HepG2 (cell line): ENCODE data around the gene ROBO2. TPM values are rescaled to one million over a fixed set of nuclear protein-coding genes. Genes with fewer than 3 reads are reported as not detected.

ENCODE experiments used
- ATAC-seq: fragments of 200-7000 bp; cut with Tn5 transposase; 3 replicates; pipeline ENCODE4 v1.9.1; 2020; ENCODE audit warnings: mild to moderate bottlenecking, moderate library complexity
- BruUV-seq: library from RNA; stranded (reverse); fragments of 400-500 nt; replicated peaks from 2 replicates; lab custom pipeline; 2021; lab: Mats Ljungman, UMichigan
- CTCF ChIA-PET: fragments of 300-600 bp; formaldehyde crosslinking; extraction: SDS; loops from one replicate; lab custom pipeline; 2021; ENCODE audit warnings: low total read pairs, inconsistent platforms, low intra/inter-chr PET ratio; lab: Yijun Ruan, JAX
- POLR2A ChIA-PET: fragments of 350-600 bp; sonication (Branson Sonifier 250); formaldehyde crosslinking; loops from one replicate; lab custom pipeline; 2020; ENCODE audit warnings: antibody characterized with exemption, inconsistent platforms; lab: Yijun Ruan, JAX
- DNase-seq: peaks from one replicate; pipeline ENCODE4 v3.0.0-alpha.2; 2015; ENCODE audit warnings: low spot score
- FAIRE-seq: peaks from 3 replicates; lab custom pipeline; 2011; peaks lifted over from hg19 to GRCh38; lab: Jason Lieb, UNC
- H2AFZ ChIP-seq: one replicate; pipeline ENCODE4 v1.6.1; 2011; ENCODE audit warnings: low read length, inconsistent platforms
- H3K27ac ChIP-seq: fragments of 300-600 bp; 3 replicates; pipeline ENCODE4 v1.8.0; 2011; ENCODE audit warnings: mixed run types, mild to moderate bottlenecking, mixed read lengths, low read length, inconsistent platforms; ENCODE audit not compliant: insufficient read depth; ENCODE audit errors: extremely low read length
- H3K27me3 ChIP-seq, 2 experiments: fragments of 200-600 bp in 1 of 2; 2 replicates in 1 of 2; 3 replicates in 1 of 2; pipeline versions ENCODE4 v1.6.0 to v1.8.0; 2011; ENCODE audit warnings: low read length in 2 of 2, mild to moderate bottlenecking in 2 of 2, moderate library complexity in 2 of 2, inconsistent platforms in 1 of 2; ENCODE audit not compliant: insufficient read depth in 2 of 2, control insufficient read depth in 1 of 2
- H3K36me3 ChIP-seq, 2 experiments: fragments of 200-600 bp in 1 of 2; replicated peaks in 1 of 2; 2 replicates in 1 of 2; 3 replicates in 1 of 2; pipeline versions ENCODE4 v1.5.1 to v1.8.0; 2011; ENCODE audit warnings: low read length in 2 of 2, inconsistent platforms in 1 of 2; ENCODE audit not compliant: insufficient read depth in 2 of 2, control insufficient read depth in 1 of 2
- H3K4me1 ChIP-seq: 2 replicates; pipeline ENCODE4 v1.5.1; 2012; ENCODE audit warnings: low read length, inconsistent platforms; ENCODE audit not compliant: insufficient read depth
- H3K4me2 ChIP-seq: 2 replicates; pipeline ENCODE4 v1.6.0; 2011; ENCODE audit warnings: low read depth, low read length, inconsistent platforms
- H3K4me3 ChIP-seq, 3 experiments: fragments of 200-600 bp in 1 of 3; sonication (generic), shearing (Covaris generic) in 1 of 3; replicated peaks in 1 of 3; 2 replicates each; pipeline ENCODE4 v1.5.1; 2011 to 2016; ENCODE audit warnings: low read length in 3 of 3, inconsistent platforms in 2 of 3, low read depth in 2 of 3, mild to moderate bottlenecking in 2 of 3, control low read depth in 1 of 3, mixed read lengths in 1 of 3; ENCODE audit not compliant: insufficient read depth in 1 of 3
- H3K79me2 ChIP-seq: one replicate; pipeline ENCODE4 v1.6.1; 2011; ENCODE audit warnings: low read length, inconsistent platforms; ENCODE audit not compliant: insufficient read depth
- H3K9ac ChIP-seq: 2 replicates; pipeline ENCODE4 v1.6.0; 2011; ENCODE audit warnings: mild to moderate bottlenecking, low read depth, low read length, inconsistent platforms; ENCODE audit not compliant: insufficient read depth
- H3K9me3 ChIP-seq: 2 replicates; pipeline ENCODE4 v1.5.1; 2012; ENCODE audit warnings: mild to moderate bottlenecking, low read length
- H4K20me1 ChIP-seq: 2 replicates; pipeline ENCODE4 v1.6.0; 2011; ENCODE audit warnings: inconsistent platforms, mild to moderate bottlenecking, low read length, moderate library complexity; ENCODE audit not compliant: insufficient read depth
- CCDC6 ChIP-seq: sonication (generic); formaldehyde crosslinking; IDR thresholded peaks from 2 replicates; pipeline ENCODE4 v1.8.1; 2022; ENCODE audit warnings: mild to moderate bottlenecking, missing genetic modification reagents, moderate library complexity
- CEBPG ChIP-seq: IDR thresholded peaks from 2 replicates; pipeline ENCODE4 v1.6.1; 2016
- CENPBD1 ChIP-seq: sonication (generic); formaldehyde crosslinking; IDR thresholded peaks from 2 replicates; pipeline ENCODE4 v1.8.0; 2022; ENCODE audit warnings: missing genetic modification reagents, low read depth, mild to moderate bottlenecking, borderline replicate concordance
- HNRNPK ChIP-seq: fragments of 200-400 bp; formaldehyde crosslinking; IDR thresholded peaks from 2 replicates; pipeline ENCODE4 v1.6.1; 2018; ENCODE audit warnings: low read length, low read depth, moderate library complexity, mild to moderate bottlenecking; ENCODE audit not compliant: poor library complexity, severe bottlenecking
- LBX2 ChIP-seq: sonication (generic); formaldehyde crosslinking; IDR thresholded peaks from 2 replicates; pipeline ENCODE4 v1.5.0; 2020; ENCODE audit warnings: missing genetic modification reagents, mild to moderate bottlenecking, borderline replicate concordance
- MED1 ChIP-seq: sonication (generic); formaldehyde crosslinking; IDR thresholded peaks from 2 replicates; pipeline ENCODE4 v1.4.0; 2020; ENCODE audit warnings: missing genetic modification reagents
- ONECUT2 ChIP-seq: sonication (generic); formaldehyde crosslinking; IDR thresholded peaks from 2 replicates; pipeline ENCODE4 v1.4.0; 2020; ENCODE audit warnings: missing genetic modification reagents
- PAF1 ChIP-seq: IDR thresholded peaks from 2 replicates; pipeline ENCODE4 v1.6.1; 2016; ENCODE audit warnings: missing genetic modification reagents, missing compliant biosample characterization
- REXO4 ChIP-seq: sonication (generic); formaldehyde crosslinking; IDR thresholded peaks from 2 replicates; pipeline ENCODE4 v1.8.0; 2022; ENCODE audit warnings: missing genetic modification reagents, mild to moderate bottlenecking, borderline replicate concordance
- ZBTB44 ChIP-seq: sonication (generic); formaldehyde crosslinking; IDR thresholded peaks from 2 replicates; pipeline ENCODE4 v1.4.0; 2020; ENCODE audit warnings: missing genetic modification reagents
- ZFX ChIP-seq: sonication (generic); formaldehyde crosslinking; IDR thresholded peaks from 2 replicates; pipeline ENCODE4 v1.4.0; 2020; ENCODE audit warnings: mild to moderate bottlenecking, low read depth, missing genetic modification reagents, moderate library complexity
- ZNF577 ChIP-seq: sonication (generic); formaldehyde crosslinking; IDR thresholded peaks from 2 replicates; pipeline ENCODE4 v1.4.0; 2020; ENCODE audit warnings: mild to moderate bottlenecking, low read depth, missing genetic modification reagents, borderline replicate concordance
- ZNF747 ChIP-seq: sonication (generic); formaldehyde crosslinking; IDR thresholded peaks from 2 replicates; pipeline ENCODE4 v1.8.1; 2023; ENCODE audit warnings: missing genetic modification reagents, mild to moderate bottlenecking, borderline replicate concordance
- ZNF766 ChIP-seq: sonication (generic); formaldehyde crosslinking; IDR thresholded peaks from 2 replicates; pipeline ENCODE4 v1.5.0; 2020; ENCODE audit warnings: missing genetic modification reagents, borderline replicate concordance
- ZNF816 ChIP-seq: sonication (generic); formaldehyde crosslinking; IDR thresholded peaks from 2 replicates; pipeline ENCODE4 v1.8.0; 2022; ENCODE audit warnings: missing genetic modification reagents, mild to moderate bottlenecking, borderline replicate concordance
- WGBS: methylation state at CpG from one replicate; pipeline ENCODE4 v1.1.6; 2017; ENCODE audit warnings: low lambda C conversion rate; 5-methylcytosine and 5-hydroxymethylcytosine counted together
- in situ Hi-C: cut with HindIII; loops from 2 replicates; pipeline ENCODE4 v1.10.0; 2017; ENCODE audit warnings: low pct_unique_long_range_greater_than_20kb; ENCODE audit not compliant: extremely low pct_ligation_motif_present
- intact Hi-C: fragments of 100-400 bp; cut with micrococcal nuclease; formaldehyde crosslinking; loops from one replicate; pipeline ENCODE4 v1.10.0; 2022; ENCODE audit not compliant: unreplicated experiment
- polyA plus RNA-seq, 8 experiments: library from polyadenylated mRNA; depleted of rRNA in 3 of 8; stranded (reverse) in 7 of 8; unstranded in 1 of 8; fragments of >200 nt; fragmentation: Illumina TruSeq in 4 of 8; extraction: Trizol in 4 of 8; gene quantifications; 2 replicates each; pipeline versions ENCODE4 v1.2.1 to v1.2.3, GENCODE V29; 2011 to 2016; ENCODE audit warnings: low read depth in 4 of 8, missing spikeins in 1 of 8, mixed read lengths in 1 of 8; ENCODE audit not compliant: insufficient read depth in 1 of 8
- total RNA-seq, 5 experiments: library from RNA; depleted of rRNA; stranded (reverse); fragments of >200 nt; fragmentation: Illumina TruSeq; extraction: Trizol; gene quantifications; 2 replicates each; pipeline ENCODE4 v1.2.3, GENCODE V29; 2016; ENCODE audit warnings: low read depth in 1 of 5

The ROBO2 gene
- total and polyA plus RNA-seq, 2 of the 13 experiments (the other 11 are each of a cell fraction or from before 2014, with no cell fraction given): not detected

- no peaks in the 10 kb centered on the region for H3K36me3 ChIP-seq
- H3K4me3 ChIP-seq: no peak overlapping the region
- no peak overlapping the region for H3K9ac ChIP-seq
- FAIRE-seq (no peak), DNase-seq (no peak), ATAC-seq (no peak)
- H4K20me1 ChIP-seq: no peaks in the 10 kb centered on the region
- H3K4me1 ChIP-seq: no peaks in the 10 kb centered on the region
- in situ Hi-C loops: no loop called here
- H2AFZ ChIP-seq: no peak overlapping the region
- WGBS: 11% methylated on average over 5 of the region's 5 CpGs
- ChIA-PET CTCF (no interaction called here), POLR2A (no interaction called here)
- no peak overlapping the region for H3K27ac ChIP-seq
- TF ChIP-seq LBX2 (CRISPR knock-in tag) (no peak), CENPBD1 (CRISPR knock-in tag) (no peak)
- H3K79me2 ChIP-seq: no peaks in the 10 kb centered on the region
- H3K4me2 ChIP-seq: no peak overlapping the region
- intact Hi-C loops: no loop called here
- H3K27me3 ChIP-seq: no peaks in the 10 kb centered on the region; a peak in 1 of 5 replicates
- H3K9me3 ChIP-seq: no peaks in the 10 kb centered on the region
- BruUV-seq: no TSS peak
Observed at GRCh38 chr3:77466562-77467115, 426.7 kb downstream of the ROBO2 start.

GRCh38 chr3:77467702-77468625, 428.1 kb downstream of the ROBO2 start:
- no peaks in the 10 kb centered on the region for H3K9me3 ChIP-seq
- ATAC-seq: no peak
- DNase-seq: no peak
- in situ Hi-C loops: no loop called here
- H3K9ac ChIP-seq: no peak overlapping the region
- H2AFZ ChIP-seq: no peak overlapping the region
- WGBS: 33% methylated on average over 8 of the region's 8 CpGs
- no peaks in the 10 kb centered on the region for H3K36me3 ChIP-seq
- H3K4me3 ChIP-seq: no peak overlapping the region
- no peak overlapping the region for H3K27ac ChIP-seq
- H4K20me1 ChIP-seq: no peaks in the 10 kb centered on the region
- H3K27me3 ChIP-seq: no peaks in the 10 kb centered on the region; a peak in 1 of 5 replicates
- CTCF ChIA-PET: no interaction called here
- no peak for FAIRE-seq
- BruUV-seq: no TSS peak
- no peaks in the 10 kb centered on the region for H3K79me2 ChIP-seq
- intact Hi-C loops: no loop called here
- H3K4me2 ChIP-seq: no peak overlapping the region
- H3K4me1 ChIP-seq: no peaks in the 10 kb centered on the region
- POLR2A ChIA-PET: no interaction called here
- TF ChIP-seq ZNF816 (no peak), CCDC6 (CRISPR knock-in tag) (no peak), REXO4 (CRISPR knock-in tag) (no peak), CEBPG (CRISPR knock-in tag) (no peak), HNRNPK (no peak), ONECUT2 (CRISPR knock-in tag) (no peak), ZFX (CRISPR knock-in tag) (no peak), ZNF577 (CRISPR knock-in tag) (no peak), MED1 (no peak), ZBTB44 (CRISPR knock-in tag) (no peak), PAF1 (no peak), ZNF766 (no peak), ZNF747 (CRISPR knock-in tag) (no peak)
